HG03064 (cell line): ENCODE results near the gene RPS27.
"Not testable (repeated sequence)": the region's sequence is repeated elsewhere in the genome, so short reads cannot be mapped to it uniquely, and the experiment has no call there.

ENCODE experiments used
- ATAC-seq: cut with Tn5 transposase; IDR thresholded peaks from one replicate; pipeline ENCODE4 v1.9.1; 2021; ENCODE audit warnings: low read depth; ENCODE audit not compliant: unreplicated experiment

The RPS27 gene

GRCh38 chr1:153960206-153960605 is 30.4 kb upstream of the RPS27 start:
- no peak for ATAC-seq

GRCh38 chr1:153961421-153961820 is 29.1 kb upstream of the RPS27 start:
- ATAC-seq: no peak

- ATAC-seq: no peak
Observed at GRCh38 chr1:153962088-153963029, 28.2 kb upstream of the RPS27 start.

- ATAC-seq: peak; percentile 34
Observed at GRCh38 chr1:153963030-153963849, 27.3 kb upstream of the RPS27 start, which contains the start of gene SLC39A1. SLC39A1 (minus strand) TSS chr1:153963537; CDS start chr1:153962715, 822 bp downstream.

GRCh38 chr1:153963850-153964331 is 26.7 kb upstream of the RPS27 start:
- ATAC-seq: no peak

- peak; percentile 52 for ATAC-seq
Observed at GRCh38 chr1:153967107-153967999, 23.2 kb upstream of the RPS27 start, which contains the start of gene CREB3L4. CREB3L4 (plus strand) TSS chr1:153967902; CDS start chr1:153968526, 624 bp downstream.

GRCh38 chr1:153968000-153968363 is 22.6 kb upstream of the RPS27 start:
- no peak for ATAC-seq

- ATAC-seq: no peak
Observed at GRCh38 chr1:153968408-153968807, 22.2 kb upstream of the RPS27 start.

GRCh38 chr1:153968972-153969371 is 21.6 kb upstream of the RPS27 start:
- no peak for ATAC-seq

GRCh38 chr1:153970346-153970745 is 20.2 kb upstream of the RPS27 start:
- ATAC-seq: no peak

GRCh38 chr1:153973071-153973470 is 17.5 kb upstream of the RPS27 start:
- no peak for ATAC-seq

GRCh38 chr1:153973525-153973924 is 17.0 kb upstream of the RPS27 start:
- ATAC-seq: no peak

- no peak for ATAC-seq
Observed at GRCh38 chr1:153976819-153977249, 13.7 kb upstream of the RPS27 start.

GRCh38 chr1:153977250-153978240 is 13.0 kb upstream of the RPS27 start, which contains the start of gene JTB:
JTB (minus strand) TSS chr1:153977674; CDS start chr1:153977252, 422 bp downstream.
- peak; percentile 73 for ATAC-seq

- no peak for ATAC-seq
Observed at GRCh38 chr1:153978274-153978909, 12.2 kb upstream of the RPS27 start.

GRCh38 chr1:153979091-153979490 is 11.5 kb upstream of the RPS27 start:
- not testable (repeated sequence) for ATAC-seq

GRCh38 chr1:153981735-153982134 is 8.8 kb upstream of the RPS27 start:
- not testable (repeated sequence) for ATAC-seq
